Adrenal gland (tissue), 12 donors: ENCODE measurements around the gene PBX1. TPM values are rescaled to one million over a fixed set of nuclear protein-coding genes. Genes with fewer than 3 reads are reported as not detected.

ENCODE experiments used
- DNase-seq, 7 donors: peaks; one replicate each; pipeline ENCODE4 v3.0.0-alpha.2; 2019 to 2020
- H3K27ac ChIP-seq, 5 donors: fragments of 200-600 bp; sonication (generic) in 4 of 5; 1 replicate in 3 of 5; 2 replicates in 2 of 5; pipeline versions ENCODE4 v1.5.1 to v1.8.0; 2016 to 2020; ENCODE audit warnings: mild to moderate bottlenecking in 1 of 5
- H3K27me3 ChIP-seq: fragments of 200-600 bp; 2 replicates; pipeline ENCODE4 v1.8.0; 2021
- H3K36me3 ChIP-seq, 2 donors: fragments of 200-600 bp; replicated peaks in 1 of 2; 1 replicate in 1 of 2; 2 replicates in 1 of 2; pipeline versions ENCODE4 v1.5.1 to v1.8.0; 2018 to 2022
- H3K4me1 ChIP-seq, 2 donors: fragments of 200-600 bp; replicated peaks in 1 of 2; 1 replicate in 1 of 2; 2 replicates in 1 of 2; pipeline versions ENCODE4 v1.5.1 to v1.8.0; 2018 to 2021
- H3K4me3 ChIP-seq, 4 donors: fragments of 200-600 bp; sonication (generic) in 3 of 4; one replicate each; pipeline ENCODE4 v1.5.1; 2016 to 2018
- H3K9me3 ChIP-seq, 3 donors: fragments of 200-600 bp; sonication (generic) in 1 of 3; replicated peaks in 1 of 3; 1 replicate in 2 of 3; 2 replicates in 1 of 3; pipeline versions ENCODE4 v1.5.1 to v1.8.0; 2016 to 2021
- POLR2A ChIP-seq, 2 donors: fragments of 450-650 bp; IDR thresholded peaks; one replicate each; pipeline ENCODE4 v1.6.1; 2017; ENCODE audit warnings: antibody characterized with exemption in 2 of 2, mild to moderate bottlenecking in 2 of 2, moderate library complexity in 1 of 2
- WGBS, 4 donors: extraction: QIAGEN DNeasy Blood & Tissue Kit in 2 of 4; methylation state at CpG; one replicate each; pipeline versions ENCODE4 v1.1.5 to v1.1.7; 2013 to 2017; 5-methylcytosine and 5-hydroxymethylcytosine counted together
- intact Hi-C, 2 donors: fragments of 100-400 bp; cut with DNase I; formaldehyde crosslinking; loops; one replicate each; pipeline versions ENCODE4 v1.14.1 to v1.15.0; 2022 to 2023
- polyA plus RNA-seq, 3 donors: library from polyadenylated mRNA; stranded (reverse); fragments of 200-250 nt in 2 of 3; fragments of 350-450 nt in 1 of 3; fragmentation: Illumina TruSeq in 1 of 3; extraction: RNeasy Lipid Tissue Mini Kit (QIAGEN cat#74804) in 1 of 3; gene quantifications; one replicate each; pipeline ENCODE4 v1.2.3, GENCODE V29; 2013 to 2014
- total RNA-seq, 9 donors: library from RNA; depleted of rRNA in 4 of 9; stranded (reverse); fragments of >200 nt in 4 of 9; fragments of 120-200 nt in 1 of 9; fragmentation: NEBNext Ultra II Directional in 1 of 9; extraction: Animal tissue kit (Norgen Biotek cat#: 25700) in 1 of 9; gene quantifications; one replicate each; pipeline versions ENCODE4 v1.1.0 to v1.2.4, GENCODE V29; 2013 to 2023
- TF ChIP-seq, protein P1 (sequence below), 6 experiments: fragments of 450-650 bp in 4 of 6; fragments of 200-600 bp in 2 of 6; sonication (generic) in 1 of 6; IDR thresholded peaks; 1 replicate in 5 of 6; 2 replicates in 1 of 6; pipeline versions ENCODE4 v1.5.1 to v1.8.0; 2016 to 2021; ENCODE audit warnings: antibody characterized with exemption in 6 of 6, mild to moderate bottlenecking in 2 of 6, moderate library complexity in 1 of 6
- donor health status: healthy with polysubstance abuse.
- donor health status: Bipolar disorder and iron deficiency.
- donor health status: DM: yes; HTN: yes; CAD: no.
- donor health status: DM: no; HTN: no; CAD: no.
- donor health status: DM: no; HTN: no; CAD: no.
- donor health status: DM: yes; HTN: yes; CAD: no.

PBX1 gene
- total and polyA plus RNA-seq, 12 donors: 13.0 to 294 (median 99.3) TPM

- Histone ChIP-seq H3K27me3 (no peaks in the 10 kb centered on the region), H3K4me1 (peaks cover 7 to 46% of the 10 kb centered on the region in 2 donors), H3K4me3 (no peak overlapping the region), H3K36me3 (peaks cover 0 to 11% of the 10 kb centered on the region in 2 donors), H3K9me3 (no peaks in the 10 kb centered on the region), H3K27ac (no peak overlapping the region)
- intact Hi-C loops: no loop called here
- WGBS, 4 donors: 81 to 89% (median 88%) methylated on average over 5 of the region's 5 CpGs
- TF ChIP-seq, protein P1, sequence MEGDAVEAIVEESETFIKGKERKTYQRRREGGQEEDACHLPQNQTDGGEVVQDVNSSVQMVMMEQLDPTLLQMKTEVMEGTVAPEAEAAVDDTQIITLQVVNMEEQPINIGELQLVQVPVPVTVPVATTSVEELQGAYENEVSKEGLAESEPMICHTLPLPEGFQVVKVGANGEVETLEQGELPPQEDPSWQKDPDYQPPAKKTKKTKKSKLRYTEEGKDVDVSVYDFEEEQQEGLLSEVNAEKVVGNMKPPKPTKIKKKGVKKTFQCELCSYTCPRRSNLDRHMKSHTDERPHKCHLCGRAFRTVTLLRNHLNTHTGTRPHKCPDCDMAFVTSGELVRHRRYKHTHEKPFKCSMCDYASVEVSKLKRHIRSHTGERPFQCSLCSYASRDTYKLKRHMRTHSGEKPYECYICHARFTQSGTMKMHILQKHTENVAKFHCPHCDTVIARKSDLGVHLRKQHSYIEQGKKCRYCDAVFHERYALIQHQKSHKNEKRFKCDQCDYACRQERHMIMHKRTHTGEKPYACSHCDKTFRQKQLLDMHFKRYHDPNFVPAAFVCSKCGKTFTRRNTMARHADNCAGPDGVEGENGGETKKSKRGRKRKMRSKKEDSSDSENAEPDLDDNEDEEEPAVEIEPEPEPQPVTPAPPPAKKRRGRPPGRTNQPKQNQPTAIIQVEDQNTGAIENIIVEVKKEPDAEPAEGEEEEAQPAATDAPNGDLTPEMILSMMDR (IDR thresholded peaks at IDR 0.05): no peak
- no peak for TF ChIP-seq POLR2A (IDR thresholded peaks at IDR 0.05)
- no peak for DNase-seq
Measured at GRCh38 chr1:164590592-164590991, 31.6 kb downstream of the PBX1 start.

DNA sequence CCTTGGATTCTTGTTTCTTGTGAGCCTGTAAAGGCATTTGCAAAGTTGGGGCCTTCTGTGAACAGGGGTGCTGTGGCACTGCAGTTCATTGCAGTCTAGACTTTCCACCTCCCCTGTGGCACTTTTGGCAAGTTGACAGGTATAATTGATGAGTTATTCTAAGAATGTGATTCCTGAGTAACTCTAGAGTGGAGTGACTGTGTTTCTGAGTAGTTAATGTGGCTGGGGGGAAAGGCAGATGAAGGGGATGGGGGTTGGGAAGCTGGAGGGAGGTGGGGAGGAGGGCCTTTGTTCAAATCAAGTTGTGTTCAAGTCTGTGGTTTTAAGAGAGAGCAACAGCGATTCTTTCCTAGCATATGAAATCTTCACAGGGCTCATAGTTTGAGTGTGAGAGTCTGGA is 32.9 kb downstream of the PBX1 start:
- 74 to 81% (median 77%) methylated on average over 1 of the region's 1 CpG for WGBS, 4 donors
- H3K27ac ChIP-seq: peak overlapping the region in 2 of 5 donors; percentile 17 to 48
- H3K9me3 ChIP-seq: no peaks in the 10 kb centered on the region
- peaks cover 7 to 40% of the 10 kb centered on the region in 2 donors for H3K4me1 ChIP-seq
- TF ChIP-seq, protein P1 (IDR thresholded peaks at IDR 0.05): no peak
- no peak for TF ChIP-seq POLR2A (IDR thresholded peaks at IDR 0.05)
- DNase-seq: no peak
- intact Hi-C loops: no loop called here
- H3K4me3 ChIP-seq: no peak overlapping the region
- no peaks in the 10 kb centered on the region for H3K27me3 ChIP-seq
- H3K36me3 ChIP-seq: peaks cover 0 to 7% of the 10 kb centered on the region in 2 donors

GRCh38 chr1:164592634-164593033 is 33.6 kb downstream of the PBX1 start:
- H3K36me3 ChIP-seq: peaks cover 0 to 15% of the 10 kb centered on the region in 2 donors
- peak overlapping the region in 1 of 5 donors; percentile 48 for H3K27ac ChIP-seq
- 85 to 98% (median 92%) methylated on average over 4 to 5 of the region's 5 CpGs for WGBS, 4 donors

DNA sequence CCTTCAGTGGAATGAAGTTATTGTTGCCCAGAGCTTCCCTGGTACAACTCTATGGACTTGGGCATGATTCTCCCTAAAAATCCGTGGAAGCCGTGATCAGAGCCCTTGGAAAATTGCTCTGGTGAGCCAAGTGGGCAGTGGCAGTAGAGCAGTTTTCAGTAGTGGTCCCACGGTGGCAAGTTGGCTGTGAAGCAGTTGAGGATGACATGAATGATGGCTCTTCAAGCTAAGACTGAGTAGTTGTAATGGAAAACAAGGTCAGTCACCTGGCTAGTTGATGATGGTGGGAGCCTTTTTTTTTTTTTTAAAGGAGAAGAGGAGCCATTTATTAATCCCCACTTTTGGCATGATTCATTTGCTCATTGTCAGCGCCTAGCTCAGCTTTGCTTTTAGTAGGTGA is 36.2 kb downstream of the PBX1 start:
- no peak for TF ChIP-seq POLR2A (IDR thresholded peaks at IDR 0.05)
- TF ChIP-seq, protein P1 (IDR thresholded peaks at IDR 0.05): no peak
- no peaks in the 10 kb centered on the region for H3K27me3 ChIP-seq
- no peak overlapping the region for H3K4me3 ChIP-seq
- no peak overlapping the region for H3K27ac ChIP-seq
- 48 to 67% (median 56%) methylated on average over 4 of the region's 4 CpGs for WGBS, 4 donors
- intact Hi-C loops: no loop called here
- no peak for DNase-seq
- H3K36me3 ChIP-seq: peaks cover 0 to 18% of the 10 kb centered on the region in 2 donors
- peaks cover 0 to 17% of the 10 kb centered on the region in 2 donors for H3K4me1 ChIP-seq
- no peaks in the 10 kb centered on the region for H3K9me3 ChIP-seq

More at GRCh38 chr1:164592634-164593033, 33.6 kb downstream of the PBX1 start:
- no peak for DNase-seq
- intact Hi-C loops: no loop called here
- H3K27me3 ChIP-seq: no peaks in the 10 kb centered on the region
- TF ChIP-seq, protein P1 (IDR thresholded peaks at IDR 0.05): no peak
- no peak for TF ChIP-seq POLR2A (IDR thresholded peaks at IDR 0.05)
- H3K4me3 ChIP-seq: no peak overlapping the region
- no peaks in the 10 kb centered on the region for H3K9me3 ChIP-seq
- peaks cover 7 to 32% of the 10 kb centered on the region in 2 donors for H3K4me1 ChIP-seq
